HG03565 (cell line): Measurements from ENCODE around the gene CIZ1.
"Not testable (repeated sequence)": the region's sequence is repeated elsewhere in the genome, so short reads cannot be mapped to it uniquely, and the experiment has no call there.

Source experiments
- ATAC-seq: cut with Tn5 transposase; IDR thresholded peaks from one replicate; pipeline ENCODE4 v1.9.1; 2021; ENCODE audit warnings: mild to moderate bottlenecking, moderate library complexity; ENCODE audit not compliant: unreplicated experiment

Gene CIZ1, protein sequence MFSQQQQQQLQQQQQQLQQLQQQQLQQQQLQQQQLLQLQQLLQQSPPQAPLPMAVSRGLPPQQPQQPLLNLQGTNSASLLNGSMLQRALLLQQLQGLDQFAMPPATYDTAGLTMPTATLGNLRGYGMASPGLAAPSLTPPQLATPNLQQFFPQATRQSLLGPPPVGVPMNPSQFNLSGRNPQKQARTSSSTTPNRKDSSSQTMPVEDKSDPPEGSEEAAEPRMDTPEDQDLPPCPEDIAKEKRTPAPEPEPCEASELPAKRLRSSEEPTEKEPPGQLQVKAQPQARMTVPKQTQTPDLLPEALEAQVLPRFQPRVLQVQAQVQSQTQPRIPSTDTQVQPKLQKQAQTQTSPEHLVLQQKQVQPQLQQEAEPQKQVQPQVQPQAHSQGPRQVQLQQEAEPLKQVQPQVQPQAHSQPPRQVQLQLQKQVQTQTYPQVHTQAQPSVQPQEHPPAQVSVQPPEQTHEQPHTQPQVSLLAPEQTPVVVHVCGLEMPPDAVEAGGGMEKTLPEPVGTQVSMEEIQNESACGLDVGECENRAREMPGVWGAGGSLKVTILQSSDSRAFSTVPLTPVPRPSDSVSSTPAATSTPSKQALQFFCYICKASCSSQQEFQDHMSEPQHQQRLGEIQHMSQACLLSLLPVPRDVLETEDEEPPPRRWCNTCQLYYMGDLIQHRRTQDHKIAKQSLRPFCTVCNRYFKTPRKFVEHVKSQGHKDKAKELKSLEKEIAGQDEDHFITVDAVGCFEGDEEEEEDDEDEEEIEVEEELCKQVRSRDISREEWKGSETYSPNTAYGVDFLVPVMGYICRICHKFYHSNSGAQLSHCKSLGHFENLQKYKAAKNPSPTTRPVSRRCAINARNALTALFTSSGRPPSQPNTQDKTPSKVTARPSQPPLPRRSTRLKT

GRCh38 chr9:128191406-128192046, at the start of gene CIZ1:
Gene CIZ1 (minus strand): TSS chr9:128191572. CDS start chr9:128190857, 715 bp downstream.
- no peak for ATAC-seq

- ATAC-seq, result no peak
Measured at GRCh38 chr9:128233817-128234406, 42.5 kb upstream of the CIZ1 start.

DNA sequence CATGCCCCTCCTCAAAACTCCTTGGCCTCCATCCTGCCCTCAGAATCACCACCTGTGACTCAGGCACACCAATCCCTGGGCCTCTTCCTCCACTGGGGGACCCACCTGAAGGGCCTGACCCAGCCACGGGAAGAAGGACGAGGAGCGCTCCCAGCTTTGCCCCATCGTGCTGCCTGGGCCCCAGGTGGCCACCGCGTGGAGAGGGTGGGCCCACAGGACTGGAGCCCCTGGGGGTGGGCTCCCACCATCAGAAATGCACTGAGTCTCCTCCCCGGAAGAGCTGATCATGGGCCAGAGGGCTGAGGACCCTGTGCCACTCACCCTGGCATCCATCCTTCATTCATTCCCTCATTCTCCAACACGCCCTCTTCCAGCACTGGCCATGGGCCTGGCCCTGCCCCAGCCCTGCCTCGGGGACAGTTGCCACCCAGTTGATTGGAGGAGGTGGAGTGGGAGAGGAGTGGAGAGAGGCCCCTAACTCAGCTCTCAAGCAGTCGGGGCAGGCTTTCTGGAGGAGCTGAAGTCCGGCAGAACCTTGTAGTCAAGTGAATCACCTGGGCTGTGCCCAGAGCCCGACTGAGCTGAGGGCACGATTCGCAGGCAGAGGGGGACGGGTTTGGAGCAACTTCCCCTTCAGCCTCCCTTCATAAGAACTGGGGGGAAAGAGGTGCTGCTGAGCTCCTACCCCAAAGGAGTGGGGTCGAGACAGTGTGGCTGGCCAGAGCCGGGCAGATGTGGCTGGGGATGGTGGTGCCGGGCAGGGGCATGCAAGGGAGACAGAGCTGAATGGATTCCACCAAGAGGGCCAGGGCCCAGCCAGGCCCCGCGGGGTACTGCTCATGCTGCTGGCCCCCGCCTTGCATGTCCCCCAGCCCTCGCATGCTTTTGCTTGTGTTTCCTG, 41.4 kb upstream of the CIZ1 start:
- ATAC-seq, result no peak

DNA sequence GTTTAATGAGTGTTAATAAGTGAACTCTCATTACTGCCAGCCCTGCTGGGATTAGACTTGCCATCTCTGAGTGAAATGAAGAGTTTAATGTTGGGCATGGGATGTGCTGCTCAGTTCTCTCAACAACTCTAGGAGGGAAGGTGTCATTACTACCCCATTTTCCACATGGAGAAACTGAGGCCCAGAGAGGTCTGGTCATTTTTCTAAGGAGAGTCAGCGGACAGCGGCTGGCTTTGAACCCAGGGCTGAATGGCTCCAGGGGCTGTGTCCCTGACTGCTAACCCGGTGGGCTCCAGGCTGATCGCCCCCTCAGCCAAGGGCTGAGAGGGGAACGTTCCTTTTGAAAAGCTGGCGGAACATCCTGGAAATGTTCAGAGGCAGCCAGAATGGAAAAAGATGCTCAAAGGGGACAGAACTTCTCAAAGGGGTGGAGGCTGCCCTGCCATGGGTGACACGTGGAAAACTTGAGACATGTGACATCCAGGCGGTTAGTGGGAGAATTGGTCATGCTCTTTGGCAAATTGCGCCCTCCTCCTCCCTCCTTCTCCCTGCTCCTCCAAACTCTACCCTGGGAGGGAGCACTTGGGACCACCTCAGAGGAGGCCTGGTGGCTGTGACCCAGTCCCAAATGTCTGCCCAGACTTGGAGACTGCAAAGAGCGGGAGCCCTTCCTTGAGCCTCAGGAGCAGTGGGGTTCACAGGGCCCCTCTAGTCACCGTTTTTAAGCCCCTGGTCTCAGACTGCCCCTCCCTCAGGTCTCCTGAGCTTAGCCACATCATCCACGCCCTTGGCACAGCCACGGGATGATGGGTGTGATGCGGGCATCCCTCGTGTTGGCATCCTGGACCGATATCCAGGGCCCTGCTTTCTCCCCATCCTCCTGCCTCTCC, 40.5 kb upstream of the CIZ1 start:
- no peak for ATAC-seq

- not testable (repeated sequence) for ATAC-seq
Measured at GRCh38 chr9:128230897-128231296, 39.5 kb upstream of the CIZ1 start.

- no peak for ATAC-seq
Measured at GRCh38 chr9:128226412-128226801, 35.0 kb upstream of the CIZ1 start.

- no peak for ATAC-seq
Measured at GRCh38 chr9:128225770-128226411, 34.5 kb upstream of the CIZ1 start.

DNA sequence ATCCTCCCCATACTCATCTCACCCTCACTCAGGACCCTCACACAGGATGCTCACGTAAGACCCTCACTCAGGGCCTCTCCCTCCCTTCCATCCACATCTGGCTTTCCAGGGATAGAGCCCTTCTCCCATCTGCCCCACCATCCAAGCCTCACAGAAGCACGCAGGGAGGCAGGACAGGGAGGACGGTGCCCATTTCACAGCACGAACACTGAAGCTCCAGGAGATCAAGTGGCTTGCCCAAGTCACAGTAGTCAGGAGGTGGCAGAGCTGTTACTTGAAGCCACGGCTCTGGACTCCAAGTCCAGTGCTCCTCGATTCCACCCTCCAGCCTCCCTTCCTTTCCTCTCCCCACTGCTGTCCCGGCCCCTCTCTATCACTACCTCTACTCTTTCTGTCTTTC, 33.5 kb upstream of the CIZ1 start:
- ATAC-seq, result no peak

- no peak for ATAC-seq
Measured at GRCh38 chr9:128222880-128223670, 31.7 kb upstream of the CIZ1 start.

DNA sequence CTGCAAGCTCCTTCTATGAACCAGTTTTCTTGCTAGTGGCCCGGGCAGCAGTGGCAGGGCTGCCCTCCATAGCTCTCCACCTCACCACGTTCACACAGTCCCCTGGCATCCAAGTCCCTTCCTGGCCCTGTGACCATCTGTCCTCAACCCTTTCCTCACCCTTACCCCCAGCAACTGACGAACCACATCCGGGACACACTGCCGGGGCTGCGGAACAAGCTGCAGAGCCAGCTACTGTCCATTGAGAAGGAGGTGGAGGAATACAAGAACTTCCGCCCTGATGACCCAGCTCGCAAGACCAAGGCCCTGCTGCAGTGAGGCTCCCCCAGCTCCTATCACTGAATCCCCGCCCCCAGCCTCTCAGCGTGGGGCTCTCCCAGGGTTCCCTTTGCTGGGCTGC, 30.7 kb upstream of the CIZ1 start:
- no peak for ATAC-seq

DNA sequence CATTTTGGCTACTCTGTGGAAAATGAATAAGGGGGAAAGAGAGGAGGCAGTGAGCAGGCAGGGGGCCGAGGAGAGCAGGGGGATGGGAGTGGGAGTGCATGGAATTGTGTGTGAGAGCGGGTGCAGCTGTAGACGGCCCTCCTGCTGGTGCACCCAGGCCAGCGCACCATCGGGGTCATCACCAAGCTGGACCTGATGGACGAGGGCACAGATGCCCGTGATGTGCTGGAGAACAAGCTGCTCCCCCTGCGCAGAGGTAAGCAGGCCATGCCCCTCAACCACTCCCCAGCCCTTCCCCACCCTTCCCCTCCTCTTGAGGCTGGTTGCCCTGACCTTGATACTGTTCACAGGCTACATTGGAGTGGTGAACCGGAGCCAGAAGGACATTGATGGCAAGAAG, 28.5 kb upstream of the CIZ1 start:
- ATAC-seq, result no peak

GRCh38 chr9:128218518-128219389, 27.4 kb upstream of the CIZ1 start:
- peak; percentile 65 for ATAC-seq

DNA sequence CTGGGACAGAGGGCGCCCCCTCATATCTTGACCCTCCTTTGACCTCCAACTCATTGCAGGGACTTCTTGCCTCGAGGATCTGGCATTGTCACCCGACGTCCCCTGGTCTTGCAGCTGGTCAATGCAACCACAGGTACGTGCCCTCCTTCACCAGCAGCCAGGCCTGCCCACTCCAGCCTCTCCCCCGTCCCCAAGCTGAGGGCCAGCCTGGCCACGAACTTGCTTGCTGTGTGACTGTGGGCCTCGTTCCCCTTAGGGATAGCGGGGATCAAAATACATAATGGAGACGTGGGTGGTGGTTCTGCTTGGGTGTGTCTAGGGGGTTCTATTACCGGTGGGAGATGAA, 26.8 kb upstream of the CIZ1 start:
- no peak for ATAC-seq

DNA sequence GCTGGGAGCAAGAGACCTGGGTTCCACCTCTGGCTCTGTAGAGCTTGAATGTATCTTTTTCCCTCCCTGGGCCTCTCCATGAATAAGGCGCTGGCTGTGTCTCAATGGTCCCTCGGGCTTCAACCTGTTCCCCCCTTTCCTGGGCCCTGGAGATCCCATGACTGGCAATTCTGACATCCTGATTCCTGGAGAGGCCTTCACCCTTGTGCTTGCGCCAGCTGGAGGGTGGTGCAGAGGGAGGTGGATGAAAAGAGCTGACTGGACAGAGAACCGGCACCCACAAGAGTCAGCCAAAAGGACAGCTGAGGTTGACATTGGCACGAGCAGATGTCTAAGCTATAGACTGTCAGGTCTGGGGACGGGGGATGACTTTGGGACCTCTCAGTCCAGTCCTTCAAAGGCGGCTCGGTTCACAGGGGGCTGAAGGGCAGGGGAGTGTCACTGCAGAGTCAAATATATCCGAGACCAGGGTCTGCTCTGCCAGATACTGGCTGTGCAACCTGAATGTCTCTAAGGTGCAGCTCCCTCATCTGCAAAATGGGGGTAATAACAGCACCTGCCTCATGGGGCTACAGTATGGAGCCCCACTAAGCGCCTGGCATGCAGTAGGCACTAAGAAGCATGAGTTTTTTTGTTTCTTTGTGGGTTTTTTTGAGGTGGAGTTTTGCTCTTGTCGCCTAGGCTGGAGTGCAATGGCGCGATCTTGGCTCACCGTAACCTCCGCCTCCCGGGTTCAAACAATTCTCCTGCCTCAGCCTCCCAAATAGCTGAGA, 25.6 kb upstream of the CIZ1 start:
- ATAC-seq, result no peak

GRCh38 chr9:128215491-128216409, 24.4 kb upstream of the CIZ1 start:
- ATAC-seq, result no peak
